IMR-90 (cell line): ENCODE measurements around the gene PFKP. TPM values are rescaled to one million over a fixed set of nuclear protein-coding genes. Genes with fewer than 3 reads are reported as not detected.

Experiments
- ATAC-seq: fragments of 200-7000 bp; cut with Tn5 transposase; 2 replicates; pipeline ENCODE4 v1.9.1; 2020; ENCODE audit warnings: low read depth, mild to moderate bottlenecking, moderate library complexity
- BruUV-seq: library from RNA; stranded (reverse); fragments of 400-500 nt; replicated peaks from 2 replicates; lab custom pipeline; 2021; lab: Mats Ljungman, UMichigan
- CTCF ChIA-PET: fragments of 300-600 bp; formaldehyde crosslinking; extraction: SDS; loops from one replicate; lab custom pipeline; 2021; ENCODE audit warnings: antibody characterized with exemption; lab: Yijun Ruan, JAX
- POLR2A ChIA-PET: fragments of 300-600 bp; sonication (Branson Sonifier 250); formaldehyde crosslinking; loops from one replicate; lab custom pipeline; 2022; ENCODE audit warnings: antibody characterized with exemption; ENCODE audit not compliant: unreplicated experiment; lab: Charles Lee
- DNase-seq: peaks from one replicate; pipeline ENCODE4 v3.0.0; 2013
- H2AFZ ChIP-seq: replicated peaks from 2 replicates; pipeline ENCODE3; 2013; ENCODE audit warnings: low read length, mild to moderate bottlenecking; ENCODE audit not compliant: poor library complexity
- H2AK5ac ChIP-seq: 2 replicates; pipeline ENCODE4 v1.6.1; 2013; ENCODE audit warnings: low read depth, low read length, inconsistent platforms
- H2AK9ac ChIP-seq: replicated peaks from 2 replicates; pipeline ENCODE3; 2013; ENCODE audit warnings: mild to moderate bottlenecking, low read depth, low read length, moderate library complexity; ENCODE audit not compliant: poor library complexity
- H2BK120ac ChIP-seq: 2 replicates; pipeline ENCODE4 v1.6.1; 2013; ENCODE audit warnings: low read depth, low read length, inconsistent platforms
- H2BK15ac ChIP-seq: 3 replicates; pipeline ENCODE4 v1.6.1; 2013; ENCODE audit warnings: low read depth, low read length, inconsistent platforms
- H2BK20ac ChIP-seq: 2 replicates; pipeline ENCODE4 v1.6.1; 2013; ENCODE audit warnings: low read depth, mild to moderate bottlenecking, inconsistent platforms, low read length, moderate library complexity
- H2BK5ac ChIP-seq: 2 replicates; pipeline ENCODE4 v1.6.1; 2013; ENCODE audit warnings: mild to moderate bottlenecking, low read depth, low read length, inconsistent platforms; ENCODE audit not compliant: poor library complexity, severe bottlenecking
- H3K14ac ChIP-seq: replicated peaks from 2 replicates; pipeline ENCODE4 v1.6.1; 2013; ENCODE audit warnings: low read depth, low read length, inconsistent platforms
- H3K18ac ChIP-seq: 2 replicates; pipeline ENCODE4 v1.6.1; 2013; ENCODE audit warnings: low read depth, low read length, control low read depth
- H3K23ac ChIP-seq: 2 replicates; pipeline ENCODE4 v1.6.1; 2013; ENCODE audit warnings: low read depth, low read length, inconsistent platforms
- H3K27ac ChIP-seq: 2 replicates; pipeline ENCODE4 v1.5.1; 2013; ENCODE audit warnings: mild to moderate bottlenecking, control low read depth, low read length; ENCODE audit not compliant: insufficient read depth
- H3K27me3 ChIP-seq: 2 replicates; pipeline ENCODE4 v1.6.1; 2013; ENCODE audit warnings: low read length; ENCODE audit not compliant: control insufficient read depth, insufficient read depth
- H3K36me3 ChIP-seq: 2 replicates; pipeline ENCODE4 v1.6.1; 2013; ENCODE audit warnings: low read length, mixed read lengths; ENCODE audit not compliant: control insufficient read depth, insufficient read depth
- H3K4ac ChIP-seq: 2 replicates; pipeline ENCODE4 v1.6.1; 2013; ENCODE audit warnings: low read depth, low read length, inconsistent platforms
- H3K4me1 ChIP-seq: 2 replicates; pipeline ENCODE4 v1.6.1; 2013; ENCODE audit warnings: low read length, mixed read lengths; ENCODE audit not compliant: control insufficient read depth, insufficient read depth
- H3K4me2 ChIP-seq: 2 replicates; pipeline ENCODE4 v1.6.1; 2013; ENCODE audit warnings: low read depth, mild to moderate bottlenecking, control low read depth, low read length, moderate library complexity
- H3K4me3 ChIP-seq: 2 replicates; pipeline ENCODE4 v1.5.1; 2013; ENCODE audit warnings: low read depth, mild to moderate bottlenecking, control low read depth, low read length, moderate library complexity; ENCODE audit not compliant: insufficient read depth
- H3K56ac ChIP-seq: 2 replicates; pipeline ENCODE4 v1.6.1; 2013; ENCODE audit warnings: low read length, inconsistent platforms; ENCODE audit not compliant: insufficient read depth; ENCODE audit errors: extremely low read depth
- H3K79me1 ChIP-seq, 2 experiments: 2 replicates each; pipeline ENCODE4 v1.6.1; 2013; ENCODE audit warnings: low read length in 2 of 2, inconsistent platforms in 1 of 2, low read depth in 1 of 2
- H3K9ac ChIP-seq: 2 replicates; pipeline ENCODE4 v1.6.1; 2013; ENCODE audit warnings: low read depth, low read length, control low read depth
- H3K9me1 ChIP-seq: 2 replicates; pipeline ENCODE4 v1.6.1; 2013; ENCODE audit warnings: low read length, inconsistent platforms; ENCODE audit not compliant: insufficient read depth
- H3K9me3 ChIP-seq: 2 replicates; pipeline ENCODE4 v1.6.1; 2013; ENCODE audit warnings: low read length; ENCODE audit not compliant: control insufficient read depth, insufficient read depth
- H4K20me1 ChIP-seq: 2 replicates; pipeline ENCODE4 v1.6.1; 2013; ENCODE audit warnings: low read length, inconsistent platforms; ENCODE audit not compliant: insufficient read depth
- H4K5ac ChIP-seq: 2 replicates; pipeline ENCODE4 v1.6.1; 2013; ENCODE audit warnings: mild to moderate bottlenecking, low read depth, low read length, control low read depth
- H4K8ac ChIP-seq, 2 experiments: 2 replicates each; pipeline ENCODE4 v1.6.1; 2013; ENCODE audit warnings: low read depth in 2 of 2, low read length in 2 of 2, control low read depth in 1 of 2, inconsistent platforms in 1 of 2
- H4K91ac ChIP-seq: 2 replicates; pipeline ENCODE4 v1.6.1; 2013; ENCODE audit warnings: low read depth, low read length, inconsistent platforms; ENCODE audit not compliant: insufficient read depth
- BHLHE40 ChIP-seq: fragments of 150-350 bp; IDR thresholded peaks from 2 replicates; pipeline ENCODE4 v1.6.1; 2016; ENCODE audit warnings: mild to moderate bottlenecking, low read depth, low read length
- WGBS, 2 experiments: methylation state at CpG; one replicate each; pipeline versions ENCODE4 v1.1.5 to v1.1.7; 2013; ENCODE audit warnings: missing lambda C conversion rate in 2 of 2; ENCODE audit not compliant: insufficient read length in 1 of 2; ENCODE audit errors: extremely low coverage in 2 of 2; 5-methylcytosine and 5-hydroxymethylcytosine counted together
- dilution Hi-C: fragments of 300-500 bp; cut with HindIII; formaldehyde crosslinking; loops from one replicate; pipeline ENCODE4 v1.14.3; 2018; ENCODE audit warnings: low sequenced_read_pairs; ENCODE audit not compliant: unreplicated experiment
- in situ Hi-C: fragments of 300-500 bp; cut with MboI; formaldehyde crosslinking; loops from 3 replicates; pipeline ENCODE4 v1.14.3; 2019; ENCODE audit warnings: low sequenced_read_pairs, inconsistent platforms, mixed read lengths
- intact Hi-C: fragments of 100-400 bp; cut with micrococcal nuclease; formaldehyde crosslinking; loops from 2 replicates; pipeline ENCODE4 v1.10.0; 2022
- polyA plus RNA-seq, 3 experiments: library from polyadenylated mRNA; depleted of rRNA; stranded (reverse); fragments of >200 nt; gene quantifications; 2 replicates each; pipeline ENCODE4 v1.2.3, GENCODE V29; 2012; ENCODE audit warnings: low replicate concordance in 1 of 3
- total RNA-seq: library from RNA; depleted of rRNA; stranded (reverse); fragments of >200 nt; gene quantifications from 2 replicates; pipeline ENCODE4 v1.2.3, GENCODE V29; 2012

PFKP gene
- total and polyA plus RNA-seq, 2 of the 4 experiments (the other 2 are of a cell fraction) = 223 to 294 TPM

DNA sequence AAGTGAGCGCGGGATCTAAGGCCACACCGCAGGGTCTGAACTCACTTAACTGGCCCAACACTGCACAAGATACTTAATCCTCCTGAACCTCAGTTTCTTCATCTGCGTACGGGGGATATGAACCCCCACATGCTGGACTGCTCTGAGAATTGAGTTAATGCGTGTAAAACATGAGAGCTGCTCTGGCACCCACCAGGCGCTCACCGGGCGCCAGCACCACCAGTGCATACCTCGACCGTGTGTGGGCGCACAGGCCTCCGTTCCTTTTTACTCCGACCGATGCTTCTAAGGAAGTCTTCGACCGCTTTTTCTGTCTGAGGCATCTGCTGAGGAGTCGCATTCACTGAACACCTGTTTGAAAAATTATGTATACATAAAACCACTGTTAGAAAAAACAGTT lies 78.0 kb downstream of the PFKP start:
- DNase-seq (no peak), ATAC-seq (no peak)
- in situ Hi-C loops (no loop called here), dilution Hi-C loops (no loop called here), intact Hi-C loops (no loop called here)
- Histone ChIP-seq H3K9ac (no peak overlapping the region), H3K27me3 (no peaks in the 10 kb centered on the region), H2AK9ac (no peak overlapping the region), H3K4me3 (no peak overlapping the region), H3K14ac (no peak overlapping the region), H3K4ac (no peak overlapping the region), H3K56ac (no peak overlapping the region), H2BK120ac (no peak overlapping the region), H4K5ac (no peak overlapping the region), H3K36me3 (peaks cover 76% of the 10 kb centered on the region), H2AFZ (no peak overlapping the region), H2BK20ac (no peak overlapping the region), H2AK5ac (no peak overlapping the region), H3K9me3 (no peaks in the 10 kb centered on the region), H3K18ac (no peak overlapping the region), H4K8ac (no peak overlapping the region), H3K4me1 (peaks cover 2% of the 10 kb centered on the region; the same call in 1 of the 2 replicates), H2BK5ac (no peak overlapping the region), H3K9me1 (0 out of 2 replicates have a peak, but pooled peaks cover 3% of the 10 kb centered on the region), H4K20me1 (peaks cover 4% of the 10 kb centered on the region), H3K23ac (no peak overlapping the region), H3K4me2 (no peak overlapping the region), H4K91ac (no peak overlapping the region), H3K79me1 (peaks cover 3 to 4% of the 10 kb centered on the region in 2 experiments; a peak in 2 of 4 replicates), H2BK15ac (no peak overlapping the region), H3K27ac (no peak overlapping the region)
- no TSS peak for BruUV-seq
- no peak for TF ChIP-seq BHLHE40
- POLR2A ChIA-PET = no interaction called here
- WGBS, 2 experiments = 100% methylated on average over 3 of the region's 18 CpGs; no CpG with 5 or more reads in 1 of the 2 experiments
- CTCF ChIA-PET = no interaction called here
